RWPE2 (cell line): ENCODE results near the gene FNDC3B.

ENCODE experiments used
- ATAC-seq: fragments of 200-7000 bp; cut with Tn5 transposase; 3 replicates; pipeline ENCODE4 v1.9.1; 2021; ENCODE audit warnings: low read depth
- DNase-seq: peaks from one replicate; pipeline ENCODE4 v3.0.0-alpha.2; 2020; ENCODE audit warnings: low spot score
- H3K27ac ChIP-seq: fragments of 450-650 bp; 2 replicates; pipeline ENCODE4 v1.5.1; 2017; ENCODE audit warnings: mild to moderate bottlenecking; ENCODE audit not compliant: poor library complexity, severe bottlenecking
- H3K27me3 ChIP-seq: fragments of 250-450 bp; sonication (Bioruptor Pico); 2 replicates; pipeline ENCODE4 v1.5.1; 2021; ENCODE audit warnings: mild to moderate bottlenecking, moderate library complexity; ENCODE audit not compliant: insufficient read depth, poor library complexity, severe bottlenecking
- H3K36me3 ChIP-seq: fragments of 250-450 bp; sonication (Bioruptor Pico); 2 replicates; pipeline ENCODE4 v1.5.1; 2020; ENCODE audit warnings: low read depth, mild to moderate bottlenecking, moderate library complexity
- H3K4me1 ChIP-seq: fragments of 250-450 bp; sonication (Bioruptor Pico); 2 replicates; pipeline ENCODE4 v1.5.1; 2021; ENCODE audit warnings: mild to moderate bottlenecking, moderate library complexity; ENCODE audit not compliant: insufficient read depth, poor library complexity, severe bottlenecking
- H3K4me3 ChIP-seq: fragments of 250-450 bp; sonication (Bioruptor Pico); 2 replicates; pipeline ENCODE4 v1.5.1; 2021; ENCODE audit warnings: mild to moderate bottlenecking, moderate library complexity; ENCODE audit not compliant: severe bottlenecking
- H3K9me3 ChIP-seq: fragments of 250-450 bp; sonication (Bioruptor Pico); 2 replicates; pipeline ENCODE4 v1.5.1; 2021; ENCODE audit warnings: mild to moderate bottlenecking, moderate library complexity; ENCODE audit not compliant: severe bottlenecking
- TF ChIP-seq, protein P1 (sequence below): fragments of 450-650 bp; IDR thresholded peaks from one replicate; pipeline ENCODE4 v1.5.1; 2017; ENCODE audit warnings: mild to moderate bottlenecking, moderate library complexity; ENCODE audit not compliant: poor library complexity, severe bottlenecking

FNDC3B gene

GRCh38 chr3:172226831-172227230 lies 187.5 kb downstream of the FNDC3B start:
- DNase-seq (no peak), ATAC-seq (no peak)
- H3K9me3 ChIP-seq: peaks cover 2% of the 10 kb centered on the region
- H3K4me1 ChIP-seq: peaks cover 2% of the 10 kb centered on the region
- H3K36me3 ChIP-seq: peaks cover 50% of the 10 kb centered on the region
- no peak overlapping the region for H3K27ac ChIP-seq
- no peak overlapping the region for H3K4me3 ChIP-seq
- no peaks in the 10 kb centered on the region for H3K27me3 ChIP-seq
- TF ChIP-seq, protein P1, sequence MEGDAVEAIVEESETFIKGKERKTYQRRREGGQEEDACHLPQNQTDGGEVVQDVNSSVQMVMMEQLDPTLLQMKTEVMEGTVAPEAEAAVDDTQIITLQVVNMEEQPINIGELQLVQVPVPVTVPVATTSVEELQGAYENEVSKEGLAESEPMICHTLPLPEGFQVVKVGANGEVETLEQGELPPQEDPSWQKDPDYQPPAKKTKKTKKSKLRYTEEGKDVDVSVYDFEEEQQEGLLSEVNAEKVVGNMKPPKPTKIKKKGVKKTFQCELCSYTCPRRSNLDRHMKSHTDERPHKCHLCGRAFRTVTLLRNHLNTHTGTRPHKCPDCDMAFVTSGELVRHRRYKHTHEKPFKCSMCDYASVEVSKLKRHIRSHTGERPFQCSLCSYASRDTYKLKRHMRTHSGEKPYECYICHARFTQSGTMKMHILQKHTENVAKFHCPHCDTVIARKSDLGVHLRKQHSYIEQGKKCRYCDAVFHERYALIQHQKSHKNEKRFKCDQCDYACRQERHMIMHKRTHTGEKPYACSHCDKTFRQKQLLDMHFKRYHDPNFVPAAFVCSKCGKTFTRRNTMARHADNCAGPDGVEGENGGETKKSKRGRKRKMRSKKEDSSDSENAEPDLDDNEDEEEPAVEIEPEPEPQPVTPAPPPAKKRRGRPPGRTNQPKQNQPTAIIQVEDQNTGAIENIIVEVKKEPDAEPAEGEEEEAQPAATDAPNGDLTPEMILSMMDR: no peak

DNA sequence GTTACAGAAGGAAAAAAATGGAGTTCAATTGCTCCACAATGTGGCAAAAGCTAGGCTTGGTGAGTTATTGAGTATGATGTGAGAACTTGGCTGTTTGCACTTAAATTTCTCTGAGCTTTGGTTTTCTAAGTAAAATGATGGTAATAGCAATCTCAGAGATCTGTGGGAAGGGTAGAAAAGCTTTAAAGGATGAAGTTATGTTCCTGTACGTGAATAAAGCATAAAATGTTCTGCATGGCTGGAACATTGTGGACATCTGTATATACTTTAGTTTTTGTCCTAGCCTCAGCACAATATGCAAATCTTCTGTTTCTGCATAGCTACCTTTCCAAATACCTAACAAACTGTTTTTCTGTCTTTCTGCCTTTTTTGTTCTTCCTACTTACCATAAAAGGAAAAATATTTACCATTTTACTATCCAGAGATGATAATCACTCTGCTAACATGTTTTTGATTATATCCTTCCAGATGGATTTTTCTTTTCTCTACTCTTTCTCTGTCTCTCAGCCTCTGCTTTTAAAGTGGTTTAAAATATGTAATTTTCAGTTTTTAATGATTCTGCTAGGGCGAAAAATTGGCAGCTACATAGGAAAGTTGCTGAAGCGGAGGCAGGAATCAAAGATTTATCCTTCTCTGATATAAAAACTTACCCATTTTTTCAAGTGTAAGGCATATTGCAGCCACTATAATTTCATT lies 188.1 kb downstream of the FNDC3B start:
- Histone ChIP-seq H3K4me3 (no peak overlapping the region), H3K9me3 (peaks cover 2% of the 10 kb centered on the region), H3K27ac (no peak overlapping the region), H3K36me3 (peaks cover 50% of the 10 kb centered on the region), H3K4me1 (no peaks in the 10 kb centered on the region), H3K27me3 (no peaks in the 10 kb centered on the region)
- TF ChIP-seq, protein P1: no peak
- DNase-seq (no peak), ATAC-seq (no peak)

DNA sequence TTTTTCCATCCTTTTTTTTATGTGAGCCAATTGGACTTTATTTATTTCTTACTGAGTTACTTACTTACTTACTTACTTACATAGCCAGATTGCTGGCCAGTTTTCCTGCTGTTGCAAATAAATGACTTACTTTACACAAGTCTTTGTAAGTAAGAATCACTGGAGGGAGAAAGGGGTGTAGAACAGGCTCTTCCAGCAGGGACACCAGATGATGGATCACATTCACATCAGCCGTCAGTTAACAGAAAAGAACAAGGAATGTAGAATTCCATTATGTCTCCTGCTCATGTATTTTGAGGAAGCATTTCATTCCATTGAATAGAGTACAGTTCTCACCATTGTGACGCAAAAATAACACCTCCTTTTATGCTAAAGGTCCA lies 188.6 kb downstream of the FNDC3B start:
- DNase-seq (no peak), ATAC-seq (no peak)
- Histone ChIP-seq H3K4me1 (no peaks in the 10 kb centered on the region), H3K36me3 (peaks cover 52% of the 10 kb centered on the region), H3K9me3 (peaks cover 2% of the 10 kb centered on the region), H3K4me3 (no peak overlapping the region), H3K27ac (no peak overlapping the region), H3K27me3 (no peaks in the 10 kb centered on the region)
- TF ChIP-seq, protein P1: no peak

DNA sequence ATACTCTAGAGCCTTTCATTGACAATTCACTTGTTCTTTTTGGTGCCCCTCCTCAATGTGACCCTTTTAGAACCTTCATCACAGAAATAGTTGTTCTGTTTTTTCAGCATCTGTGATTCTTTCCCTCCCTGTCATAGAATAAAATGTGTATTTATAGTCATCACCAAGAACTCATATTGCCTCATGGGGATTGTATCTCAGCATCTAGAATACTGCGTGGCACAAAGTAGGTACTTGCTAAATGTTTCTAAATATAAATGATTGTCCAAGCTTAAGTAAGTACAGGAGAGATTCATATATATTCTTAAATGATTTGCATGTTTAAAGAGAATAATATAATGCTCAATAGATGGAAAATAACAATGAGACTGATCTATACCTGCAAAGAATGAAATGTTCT lies 190.1 kb downstream of the FNDC3B start:
- H3K4me3 ChIP-seq: no peak overlapping the region
- peaks cover 2% of the 10 kb centered on the region for H3K9me3 ChIP-seq
- H3K36me3 ChIP-seq: peaks cover 62% of the 10 kb centered on the region
- ATAC-seq (no peak), DNase-seq (no peak)
- TF ChIP-seq, protein P1: no peak
- H3K27ac ChIP-seq: no peak overlapping the region
- H3K27me3 ChIP-seq: no peaks in the 10 kb centered on the region
- H3K4me1 ChIP-seq: no peaks in the 10 kb centered on the region

DNA sequence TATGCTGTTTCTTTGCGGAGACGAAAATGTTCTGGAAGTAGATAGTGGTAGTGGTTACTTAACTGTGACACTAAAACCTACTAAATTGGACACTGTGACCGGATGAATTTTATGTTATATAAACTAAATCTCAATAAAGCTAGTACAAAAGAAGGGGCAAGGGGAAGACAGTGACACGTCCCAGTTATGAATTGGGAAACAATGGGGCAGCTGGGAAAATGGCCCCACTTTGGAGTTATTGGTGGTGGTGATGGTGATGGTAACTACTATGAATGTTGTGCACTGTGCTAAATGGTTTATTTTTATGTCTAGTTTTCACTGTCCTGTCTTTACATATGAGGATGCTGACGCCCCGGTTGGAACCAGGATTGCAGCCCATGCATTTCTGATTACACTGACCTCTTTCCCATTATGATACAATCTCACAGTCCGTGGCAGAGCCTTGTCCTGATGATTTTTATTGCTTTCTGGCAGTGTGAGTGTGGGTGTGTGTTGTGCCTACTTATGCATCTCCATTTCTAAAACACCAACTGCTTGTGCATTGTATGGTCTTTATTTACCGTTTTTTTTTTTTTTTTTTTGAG lies 192.0 kb downstream of the FNDC3B start:
- ATAC-seq (no peak), DNase-seq (no peak)
- H3K4me1 ChIP-seq: no peaks in the 10 kb centered on the region
- peaks cover 71% of the 10 kb centered on the region for H3K36me3 ChIP-seq
- no peak overlapping the region for H3K4me3 ChIP-seq
- no peaks in the 10 kb centered on the region for H3K27me3 ChIP-seq
- TF ChIP-seq, protein P1: no peak
- no peak overlapping the region for H3K27ac ChIP-seq
- H3K9me3 ChIP-seq: peaks cover 2% of the 10 kb centered on the region
